Endothelial cell of hepatic sinusoid (primary cell): Measurements from ENCODE around the gene C8G.

Experiments used
- in situ Hi-C: cut with HindIII; loops from 2 replicates; pipeline ENCODE4 v1.10.0; 2017; ENCODE audit warnings: low sequenced_read_pairs

Gene C8G

GRCh38 chr9:136951541-136952320 is 6.7 kb downstream of the C8G start, which contains the start of gene LCN12:
LCN12 (plus strand) TSS chr9:136952273; CDS start chr9:136952328, 55 bp downstream.
- in situ Hi-C loops = no loop called here

GRCh38 chr9:136952321-136952850 is 7.3 kb downstream of the C8G start:
- in situ Hi-C loops = no loop called here

GRCh38 chr9:136952876-136953770 is 8.1 kb downstream of the C8G start:
- in situ Hi-C loops = no loop called here

- in situ Hi-C loops = no loop called here
Observed at GRCh38 chr9:136953771-136954269, 8.8 kb downstream of the C8G start.

GRCh38 chr9:136954270-136955083 is 9.4 kb downstream of the C8G start:
- in situ Hi-C loops = no loop called here

GRCh38 chr9:136955202-136955942 is 10.3 kb downstream of the C8G start:
- in situ Hi-C loops = no loop called here

GRCh38 chr9:136955943-136956335 is 10.9 kb downstream of the C8G start:
- in situ Hi-C loops = no loop called here

- in situ Hi-C loops = no loop called here
Observed at GRCh38 chr9:136956604-136957003, 11.6 kb downstream of the C8G start.

GRCh38 chr9:136957461-136957860 is 12.4 kb downstream of the C8G start:
- in situ Hi-C loops = no loop called here

- in situ Hi-C loops = no loop called here
Observed at GRCh38 chr9:136957901-136958300, 12.9 kb downstream of the C8G start.

GRCh38 chr9:136958473-136958872 is 13.4 kb downstream of the C8G start:
- in situ Hi-C loops = no loop called here

GRCh38 chr9:136958898-136959850 is 14.1 kb downstream of the C8G start:
- in situ Hi-C loops = no loop called here

GRCh38 chr9:136960212-136960937 is 15.3 kb downstream of the C8G start:
- in situ Hi-C loops = no loop called here

GRCh38 chr9:136960938-136961275 is 15.9 kb downstream of the C8G start:
- in situ Hi-C loops = no loop called here

GRCh38 chr9:136961279-136962065 is 16.4 kb downstream of the C8G start:
- in situ Hi-C loops = no loop called here

- in situ Hi-C loops = no loop called here
Observed at GRCh38 chr9:136962163-136962562, 17.1 kb downstream of the C8G start.

GRCh38 chr9:136962701-136963248 is 17.7 kb downstream of the C8G start:
- in situ Hi-C loops = no loop called here
